Measurements from ENCODE around the gene XIRP1.
"Not testable (repeated sequence)": the region's sequence is repeated elsewhere in the genome, so short reads cannot be mapped to it uniquely, and the experiment has no call there.

Gene XIRP1

DNA sequence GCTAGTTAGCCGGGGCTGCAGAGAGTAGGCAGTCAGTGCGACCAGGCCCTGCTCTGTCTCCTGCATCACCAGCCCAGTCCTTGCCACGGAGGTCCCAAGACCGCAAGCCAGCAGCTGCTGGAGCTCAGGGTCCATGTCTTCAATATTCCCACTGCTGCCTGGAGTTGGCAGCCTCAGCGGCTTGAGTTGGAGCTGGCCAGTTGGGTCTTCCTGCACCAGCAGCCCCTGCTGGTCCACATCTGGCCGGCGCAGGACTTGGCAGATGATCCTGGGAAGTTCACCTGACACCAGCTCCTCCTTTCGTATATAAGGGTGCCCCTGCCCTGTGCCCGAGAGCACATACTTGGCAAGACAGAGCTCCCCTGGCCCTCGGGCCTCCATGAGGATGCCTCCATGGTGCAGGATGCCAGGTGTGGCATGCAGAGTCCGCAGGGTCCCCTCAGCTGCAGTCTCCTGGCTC is 5.7 kb downstream of the XIRP1 start:
- DNase-seq (ENCODE audit: low spot score) = no peak

DNA sequence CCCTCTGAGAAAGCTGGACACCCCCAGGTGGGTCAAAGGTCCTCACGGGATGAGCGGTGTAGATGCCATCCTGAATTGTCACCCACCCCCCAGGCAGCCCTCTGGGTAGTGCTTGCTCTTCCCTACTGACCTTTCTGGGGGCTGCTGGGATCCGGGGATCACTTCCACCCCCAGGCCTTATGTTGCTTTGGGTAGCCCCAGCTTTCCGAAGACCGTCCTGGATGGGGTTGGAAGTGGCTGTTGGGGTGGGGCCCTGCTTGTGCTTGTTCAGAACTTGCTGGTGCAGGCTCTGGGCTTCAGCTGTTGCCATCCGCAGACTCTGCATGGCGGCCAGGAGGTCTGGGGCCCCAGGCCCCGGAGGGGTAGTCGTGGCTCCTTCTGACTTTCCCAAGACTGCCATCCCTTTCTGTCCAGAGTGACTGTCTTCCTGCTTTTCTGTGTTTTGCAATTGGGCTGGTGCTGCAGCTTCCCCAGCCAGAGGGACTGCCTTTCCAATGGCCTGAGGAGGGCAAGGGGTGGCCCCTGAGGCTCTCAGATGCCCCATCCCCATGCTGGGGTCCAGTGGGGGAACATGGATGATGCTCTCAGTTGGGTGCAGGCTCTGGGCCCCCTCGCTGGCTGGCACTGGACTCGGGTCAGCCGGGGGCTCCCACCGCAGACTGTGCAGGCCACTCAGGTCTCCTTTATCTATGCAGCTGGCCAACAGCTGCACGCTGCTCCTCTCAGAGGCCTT is 6.3 kb downstream of the XIRP1 start:
- no peak for DNase-seq (ENCODE audit: low spot score)

DNA sequence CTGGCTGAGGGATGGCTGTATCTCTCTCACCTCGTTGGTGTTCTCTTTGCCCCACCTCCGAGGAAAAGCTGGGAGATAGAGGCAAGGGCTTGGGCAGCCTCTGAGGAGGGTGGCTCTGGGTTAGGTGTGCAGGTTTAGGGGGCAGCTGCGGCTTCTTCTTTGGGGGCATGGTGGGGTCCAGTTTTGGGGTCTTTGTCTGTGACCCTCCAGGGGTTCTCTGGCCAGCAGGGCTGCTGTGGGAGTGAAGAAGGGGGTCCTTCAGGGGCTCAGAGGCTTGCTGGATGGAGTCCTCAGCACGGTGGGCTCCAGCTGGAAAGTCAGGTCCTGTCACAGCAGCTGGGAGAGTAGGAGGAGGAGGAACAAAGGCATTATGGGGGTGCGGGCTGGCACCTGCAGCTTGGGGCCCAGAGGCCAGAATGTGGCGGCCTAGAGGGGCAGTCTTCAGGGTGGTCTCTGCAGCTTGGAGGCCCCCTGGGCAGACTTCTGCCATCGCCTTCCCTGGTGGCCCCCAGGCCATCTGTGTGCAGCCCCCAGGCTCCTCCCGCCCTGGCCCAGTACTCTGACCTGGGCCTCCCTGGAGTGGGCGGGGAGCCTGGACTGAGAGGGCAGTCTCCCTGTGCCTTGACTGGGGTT is 7.0 kb downstream of the XIRP1 start:
- DNase-seq (ENCODE audit: low spot score) = no peak

DNA sequence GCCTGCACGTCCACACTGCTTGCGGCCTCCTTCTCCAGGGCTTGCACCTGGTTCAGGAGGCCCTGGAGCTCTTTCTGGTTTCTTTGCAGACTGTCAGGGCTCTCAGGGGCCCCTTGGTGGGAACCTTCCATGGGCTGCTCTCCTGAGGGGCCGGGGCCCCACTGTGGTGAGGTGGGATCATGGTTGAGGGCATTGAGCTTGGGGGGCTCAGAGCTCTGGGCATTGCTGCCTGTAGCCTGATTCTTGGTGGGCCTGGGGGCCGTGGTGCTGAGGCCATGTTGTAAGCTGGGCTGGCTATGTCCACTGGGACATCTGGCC is 7.5 kb downstream of the XIRP1 start:
- no peak for DNase-seq (ENCODE audit: low spot score)

DNA sequence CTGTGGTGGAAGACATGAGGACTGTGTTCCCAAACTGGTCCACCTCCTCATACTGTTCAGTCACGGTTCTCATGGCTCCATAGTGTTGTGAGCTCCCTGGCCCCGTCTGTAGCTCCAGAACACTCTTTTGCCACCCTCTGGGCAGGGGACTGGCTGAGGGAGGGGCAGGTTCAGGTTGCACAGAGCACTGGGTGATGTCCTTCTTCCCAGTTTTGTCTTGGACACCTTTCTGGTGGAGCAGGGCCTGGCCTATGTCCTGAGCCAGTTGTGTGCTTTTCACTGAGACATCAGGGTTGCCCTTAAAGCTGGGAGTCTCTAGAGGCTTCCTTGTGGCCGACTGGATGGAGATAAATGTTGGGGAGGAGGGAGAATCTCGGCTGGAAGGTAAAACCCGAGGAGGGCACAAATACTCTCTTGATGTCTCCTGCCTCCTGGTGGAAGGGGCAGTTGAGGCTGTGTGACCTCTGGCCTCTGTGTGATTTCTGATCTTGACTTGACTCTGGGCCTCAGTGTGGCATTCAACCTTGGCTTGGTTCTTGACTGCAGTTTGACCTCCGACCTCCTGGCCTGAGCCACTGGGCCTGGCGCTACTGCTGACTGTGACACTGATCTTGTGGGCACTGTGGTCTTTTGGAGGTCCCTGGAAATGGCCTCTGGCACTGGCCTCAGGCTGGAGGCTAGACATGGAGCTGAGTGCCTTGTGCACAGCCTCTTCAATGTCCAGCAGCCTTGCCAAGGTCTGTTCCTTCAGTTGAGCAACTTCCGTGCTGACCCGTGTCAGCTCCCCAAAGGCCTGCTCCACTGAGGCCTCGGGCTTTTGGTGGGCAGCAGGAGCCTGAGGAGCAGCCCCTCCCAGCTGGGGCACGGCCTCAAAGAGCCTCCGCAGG is 8.1 kb downstream of the XIRP1 start:
- DNase-seq (ENCODE audit: low spot score) = no peak

DNA sequence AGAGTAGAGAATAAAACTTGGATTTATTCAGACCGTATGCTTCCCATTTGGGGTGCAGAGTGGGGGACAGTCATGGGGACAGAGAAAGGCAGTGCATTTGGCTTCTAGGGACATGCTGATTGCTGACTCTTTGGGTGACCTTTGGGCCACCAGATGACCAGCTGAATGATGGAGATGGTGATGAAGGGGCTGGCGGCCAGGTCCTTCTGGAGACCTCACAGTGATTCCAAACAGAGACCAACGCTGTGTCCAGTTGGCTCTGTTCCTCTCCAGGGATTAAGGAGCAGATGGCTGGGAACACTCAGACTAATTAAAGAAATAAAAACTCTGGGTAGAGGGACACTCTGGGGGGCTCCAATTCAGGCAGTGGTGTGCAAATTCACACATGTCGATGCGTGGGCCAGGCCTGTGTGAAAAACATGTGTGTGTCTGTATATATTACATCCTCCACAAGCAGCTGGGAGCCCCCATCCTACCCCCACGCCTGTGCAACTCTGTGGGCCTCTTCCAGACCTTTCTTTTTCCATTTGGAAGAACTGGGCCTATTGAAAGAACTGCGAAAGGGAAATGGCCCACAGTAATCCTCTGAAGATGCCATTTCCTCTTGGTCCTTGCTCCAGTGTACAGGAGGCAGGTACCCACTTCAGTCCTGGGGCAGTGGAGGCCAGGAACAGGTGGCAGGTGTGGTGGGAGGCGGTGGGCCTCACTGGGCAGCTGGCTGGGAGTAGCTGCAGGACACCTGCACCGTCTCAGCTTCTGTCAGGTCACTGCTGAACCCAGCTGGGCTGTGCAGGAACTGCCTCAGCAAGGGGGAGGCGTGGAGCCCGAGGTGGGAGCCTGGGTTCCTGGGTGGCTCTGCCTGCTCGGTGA is 8.9 kb downstream of the XIRP1 start:
- DNase-seq (ENCODE audit: low spot score) = no peak

DNA sequence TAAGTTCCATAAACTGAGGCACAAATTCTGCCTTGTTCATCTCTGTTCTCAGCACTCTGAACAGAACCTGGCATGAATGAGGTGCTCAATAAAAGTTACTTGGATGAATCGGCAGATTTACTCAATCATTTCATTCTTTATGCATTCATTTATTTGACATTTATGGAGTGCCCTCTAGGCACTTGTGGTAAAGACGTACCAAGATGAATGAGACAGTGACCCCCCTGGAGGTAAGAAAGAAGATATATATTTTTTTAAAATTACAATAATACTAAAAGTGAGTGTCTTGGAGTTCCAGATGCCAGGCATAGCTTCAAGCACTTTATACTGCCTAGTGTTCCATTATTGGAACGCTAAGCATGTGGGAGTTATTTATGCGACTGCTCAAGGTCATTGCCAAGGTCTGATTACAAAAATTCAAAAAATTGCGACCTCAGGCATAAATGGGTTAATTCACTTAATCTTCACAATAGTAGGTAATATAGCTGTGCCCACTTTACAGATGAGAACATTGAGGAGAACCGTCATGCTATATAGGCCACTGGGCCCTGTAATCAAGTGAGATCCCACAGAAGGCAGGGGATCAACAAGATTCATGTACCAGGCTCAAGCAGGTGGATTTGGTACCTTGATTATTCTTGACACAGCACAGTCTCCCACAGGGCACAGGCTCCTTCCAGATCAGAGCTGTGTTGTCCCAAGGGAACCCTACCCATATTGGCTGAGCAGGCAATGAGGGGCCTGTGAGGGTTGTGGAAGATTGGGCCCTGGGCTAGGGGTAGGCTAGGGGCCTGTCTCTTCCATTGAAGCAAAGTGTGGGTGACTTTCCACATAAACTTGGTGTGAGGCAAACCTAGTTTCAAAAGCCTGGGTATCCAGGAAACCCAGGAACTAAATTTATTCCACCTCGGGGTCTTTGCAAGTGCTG is 10.7 kb downstream of the XIRP1 start:
- DNase-seq (ENCODE audit: low spot score) = no peak

DNA sequence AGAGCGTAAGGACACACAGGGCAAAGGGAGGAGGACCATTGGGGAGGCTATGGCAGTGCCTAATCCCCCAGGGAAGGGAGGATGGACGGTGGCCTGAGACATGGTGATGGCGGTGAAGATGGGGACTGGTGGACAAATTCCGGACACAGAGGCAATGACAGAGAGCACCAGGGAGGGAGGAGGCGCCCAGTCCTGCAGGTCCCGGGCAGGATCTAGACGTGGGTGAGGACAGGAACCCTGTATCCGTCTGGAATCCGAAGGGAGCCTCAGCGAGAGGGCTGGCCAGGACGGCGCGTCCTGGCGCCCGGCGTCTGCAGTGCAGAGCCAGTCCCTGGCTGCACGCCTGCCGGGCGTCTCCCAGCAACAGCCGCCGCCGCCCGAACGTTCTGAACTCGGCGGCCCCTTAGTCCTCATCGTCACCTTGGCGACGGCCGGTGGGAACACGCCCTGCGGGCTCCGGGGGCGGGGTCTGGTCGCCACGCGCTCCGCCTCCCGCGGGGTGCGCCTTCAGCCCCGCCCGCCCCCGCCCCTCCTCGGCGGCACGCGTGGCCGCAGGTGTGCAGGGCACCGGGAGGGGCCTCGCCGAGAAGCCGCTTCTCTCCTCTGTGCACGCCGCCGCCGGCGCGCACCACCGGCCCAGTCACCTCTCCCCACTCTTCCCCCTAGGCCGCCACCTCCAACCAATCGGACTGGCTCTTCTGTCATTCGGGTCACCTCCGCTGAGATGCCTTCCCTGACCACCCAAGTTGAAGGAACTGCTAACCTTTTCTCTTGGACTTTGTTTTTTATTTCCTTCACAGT is 11.6 kb downstream of the XIRP1 start:
- DNase-seq (ENCODE audit: low spot score) = peak; percentile 93

DNA sequence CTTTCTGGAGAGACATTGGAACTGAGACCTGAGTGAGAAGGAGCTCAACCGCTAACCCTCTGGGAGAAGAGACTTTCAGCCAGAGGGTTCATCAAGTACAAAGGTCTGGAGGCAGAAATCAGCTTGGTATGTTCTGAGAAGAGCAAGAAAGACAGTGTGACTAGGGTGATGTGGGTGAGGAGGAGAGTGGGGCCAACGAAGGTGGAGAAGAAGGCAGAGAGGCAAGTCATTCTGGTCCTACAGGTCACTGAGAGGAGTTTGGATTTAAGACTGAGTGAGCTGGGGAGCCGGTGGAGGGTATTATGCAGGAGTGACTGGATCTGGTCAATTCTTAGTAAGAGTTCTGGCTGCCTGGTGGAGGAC is 12.2 kb downstream of the XIRP1 start:
- DNase-seq (ENCODE audit: low spot score) = no peak

DNA sequence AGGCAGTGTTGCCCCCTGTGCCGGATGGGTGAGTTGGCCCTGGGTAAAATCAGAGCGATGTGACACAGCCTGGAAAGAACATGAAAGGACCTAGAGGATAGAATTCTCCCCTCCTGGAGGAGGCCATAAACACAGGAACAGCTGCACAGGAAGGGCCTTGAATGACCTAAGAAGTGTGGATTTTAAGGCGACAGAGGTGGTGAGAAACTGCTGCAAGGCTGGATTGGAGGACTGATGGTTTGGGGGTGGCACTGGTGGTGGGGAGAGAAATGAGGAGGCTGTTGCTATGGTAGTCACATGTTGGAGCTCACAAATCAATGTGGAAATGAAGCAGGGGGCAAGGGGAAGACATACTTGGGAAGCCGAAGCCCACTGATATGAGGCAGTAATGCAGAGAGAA is 13.8 kb downstream of the XIRP1 start:
- no peak for DNase-seq (ENCODE audit: low spot score)

DNA sequence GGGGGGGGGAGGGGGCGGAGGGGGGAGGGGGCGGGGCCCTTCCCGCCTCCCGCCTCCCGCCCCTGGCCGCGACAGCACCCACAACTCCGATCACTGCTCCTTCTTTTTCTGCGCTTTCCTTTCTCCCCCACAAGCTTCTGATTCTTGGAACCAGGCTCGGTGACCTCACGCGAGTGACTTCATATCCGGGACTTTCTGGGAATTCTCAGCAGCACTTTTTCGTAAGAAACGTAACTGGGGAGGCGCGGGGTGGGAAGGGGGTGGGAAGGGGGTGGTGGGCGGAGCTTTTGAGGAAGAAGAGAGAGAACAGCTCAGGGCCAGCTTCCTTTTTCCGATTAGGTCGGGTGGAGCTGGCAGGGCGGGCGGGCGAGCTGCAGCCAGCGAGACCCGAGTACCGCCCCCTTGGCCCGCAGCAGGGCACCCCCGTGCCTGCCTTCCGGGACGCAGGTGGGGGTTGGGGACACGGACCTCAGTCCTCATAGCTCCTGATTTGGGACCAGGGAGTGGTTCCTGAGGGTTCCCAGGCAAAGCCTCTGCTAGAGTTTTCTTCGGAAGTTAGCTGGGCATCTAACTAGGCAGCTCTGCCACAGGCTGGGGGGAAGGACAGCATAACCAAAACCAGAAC is 14.6 kb downstream of the XIRP1 start:
- peak; percentile 74 for DNase-seq (ENCODE audit: low spot score)

DNA sequence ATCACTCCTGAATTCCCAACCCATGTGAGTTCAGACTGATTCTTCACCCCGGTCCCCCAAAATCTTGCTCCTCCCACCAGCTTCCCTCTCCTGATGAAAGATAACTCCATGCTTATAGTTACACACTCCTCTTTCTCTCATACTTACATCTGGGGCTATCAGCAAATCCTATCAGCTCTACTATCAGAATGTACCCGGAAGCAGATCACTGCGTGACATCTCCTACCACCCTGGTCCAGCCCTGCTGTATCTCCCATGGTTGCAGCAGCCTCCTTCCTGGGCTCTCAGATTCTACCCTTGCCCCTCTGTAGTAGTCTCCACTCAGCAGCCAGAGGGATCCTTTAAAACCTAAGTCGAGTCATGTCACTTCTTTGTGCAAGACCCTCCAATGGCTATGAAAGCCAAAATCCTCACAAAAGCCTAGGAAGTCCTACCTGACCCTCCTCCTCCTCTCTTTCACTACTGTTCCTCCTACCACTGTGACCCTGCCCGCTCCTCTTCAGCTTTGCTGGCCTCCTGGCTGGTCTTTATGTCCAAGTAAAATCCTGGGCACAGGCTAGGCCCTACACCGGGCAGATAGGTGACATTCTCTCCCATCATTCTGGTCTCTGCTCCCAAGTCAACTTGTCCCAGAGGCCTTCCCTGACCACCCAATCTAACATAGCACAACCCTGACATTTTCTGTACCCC is 16.2 kb downstream of the XIRP1 start:
- DNase-seq (ENCODE audit: low spot score) = no peak

DNA sequence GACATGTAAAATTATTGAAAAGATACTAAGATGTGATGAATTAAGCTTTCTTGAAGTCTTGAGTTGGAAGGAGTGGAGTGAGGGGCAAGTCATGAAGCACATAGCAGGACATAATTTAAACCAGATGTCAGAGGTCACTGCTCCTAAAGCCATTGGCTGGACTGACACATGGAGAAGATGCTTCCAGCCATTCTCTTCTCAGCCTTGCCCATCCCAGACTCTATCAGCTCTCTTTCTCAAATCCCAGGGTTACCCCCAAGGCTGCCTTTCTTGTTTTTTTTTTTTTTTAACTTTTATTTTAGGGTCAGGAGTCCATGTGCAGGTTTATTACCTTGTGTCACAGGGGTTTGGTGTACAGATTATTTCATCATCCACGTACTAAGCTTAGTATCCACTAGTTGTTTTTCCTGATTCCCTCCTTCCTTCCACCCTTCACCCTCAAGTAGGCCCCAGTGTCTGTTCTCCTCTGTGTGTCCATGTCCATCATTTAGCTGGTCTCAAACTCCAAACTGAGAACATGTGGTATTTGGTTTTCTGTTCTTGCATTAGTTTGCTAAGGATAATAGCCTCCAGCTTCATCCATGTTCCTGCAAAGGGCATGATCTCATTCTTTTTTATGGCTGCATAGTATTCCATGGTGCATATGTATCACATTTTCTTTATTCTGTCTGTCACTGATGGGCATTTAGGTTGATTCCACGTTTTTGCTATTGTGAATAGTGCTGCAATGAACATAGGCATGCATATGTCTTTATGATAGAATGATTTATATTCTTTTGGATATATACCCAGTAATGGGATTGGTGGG is 18.9 kb downstream of the XIRP1 start:
- no peak for DNase-seq (ENCODE audit: low spot score)

DNA sequence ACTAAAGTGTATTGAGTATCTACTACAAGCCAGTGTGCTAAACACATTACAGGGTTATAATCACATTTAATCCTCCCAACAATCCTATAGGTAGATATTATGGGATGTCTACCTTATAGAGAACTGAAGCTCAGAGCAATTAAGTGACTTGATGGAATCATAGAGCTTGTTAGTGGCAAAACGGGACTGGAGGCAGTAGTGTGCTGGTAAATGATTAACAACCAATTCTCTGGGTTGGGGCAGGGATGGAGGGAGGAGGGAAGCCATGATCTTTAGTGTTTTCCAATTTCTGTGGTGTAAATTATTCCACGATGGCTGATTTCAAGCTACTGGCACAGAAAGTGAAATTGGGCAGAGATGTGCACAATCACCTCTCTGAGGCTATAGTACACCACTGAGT is 20.5 kb downstream of the XIRP1 start:
- no peak for DNase-seq (ENCODE audit: low spot score)

DNA sequence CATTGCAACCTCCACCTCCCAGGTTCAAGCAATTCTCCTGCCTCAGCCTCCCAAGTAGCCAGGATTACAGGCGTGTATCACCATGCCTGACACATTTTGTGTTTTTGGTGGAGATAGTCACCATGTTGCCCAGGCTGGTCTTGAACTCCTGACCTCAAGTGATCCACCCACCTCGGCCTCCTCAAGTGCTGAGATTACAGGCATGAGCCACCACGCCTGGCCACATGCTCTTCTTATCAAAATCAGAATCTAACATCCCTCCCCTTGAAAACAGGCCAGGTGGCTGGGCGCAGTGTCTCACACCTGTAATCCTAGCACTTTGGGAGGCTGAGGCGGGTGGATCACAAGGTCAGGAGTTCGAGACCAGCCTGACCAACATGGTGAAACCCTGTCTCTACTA is 21.5 kb downstream of the XIRP1 start:
- DNase-seq (ENCODE audit: low spot score) = not testable (repeated sequence)

DNA sequence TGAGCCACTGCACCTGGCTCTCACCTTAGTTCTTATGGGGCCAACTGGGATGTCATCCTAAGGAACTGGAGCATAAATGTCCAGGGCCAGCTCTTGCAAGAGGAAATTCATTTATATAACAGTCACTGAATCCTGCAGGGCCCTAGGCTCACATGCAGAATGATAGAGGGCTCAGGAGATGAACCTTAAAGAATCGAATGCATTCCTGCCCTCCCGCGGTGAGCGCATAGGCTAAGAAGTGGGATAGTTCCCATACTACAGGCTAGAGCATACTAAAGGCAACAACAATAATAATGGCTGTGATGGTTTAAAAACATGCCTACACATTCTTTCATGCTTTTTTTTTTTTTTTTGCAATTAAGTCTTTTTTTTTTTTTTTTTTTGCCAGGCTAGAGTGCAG is 21.9 kb downstream of the XIRP1 start:
- DNase-seq (ENCODE audit: low spot score) = no peak

DNA sequence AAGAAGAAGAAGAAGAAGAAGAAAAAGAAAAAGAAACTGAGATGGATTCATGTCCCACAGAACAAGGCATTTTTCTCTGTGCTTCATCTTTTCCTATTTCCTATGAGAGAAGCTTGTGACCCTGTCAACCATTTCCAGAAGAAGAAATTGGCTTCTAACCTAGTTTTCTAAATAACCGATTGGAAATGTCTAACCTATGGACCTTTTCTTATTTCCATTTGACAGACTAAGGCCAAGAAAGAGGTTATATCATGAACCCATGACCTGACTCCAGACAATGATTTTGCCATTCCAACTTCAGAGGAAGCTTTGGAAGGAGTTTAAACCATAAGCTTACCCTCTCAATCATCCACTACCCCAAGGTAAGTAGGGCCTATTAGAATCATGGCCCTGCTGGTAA is 22.7 kb downstream of the XIRP1 start:
- no peak for DNase-seq (ENCODE audit: low spot score)

DNA sequence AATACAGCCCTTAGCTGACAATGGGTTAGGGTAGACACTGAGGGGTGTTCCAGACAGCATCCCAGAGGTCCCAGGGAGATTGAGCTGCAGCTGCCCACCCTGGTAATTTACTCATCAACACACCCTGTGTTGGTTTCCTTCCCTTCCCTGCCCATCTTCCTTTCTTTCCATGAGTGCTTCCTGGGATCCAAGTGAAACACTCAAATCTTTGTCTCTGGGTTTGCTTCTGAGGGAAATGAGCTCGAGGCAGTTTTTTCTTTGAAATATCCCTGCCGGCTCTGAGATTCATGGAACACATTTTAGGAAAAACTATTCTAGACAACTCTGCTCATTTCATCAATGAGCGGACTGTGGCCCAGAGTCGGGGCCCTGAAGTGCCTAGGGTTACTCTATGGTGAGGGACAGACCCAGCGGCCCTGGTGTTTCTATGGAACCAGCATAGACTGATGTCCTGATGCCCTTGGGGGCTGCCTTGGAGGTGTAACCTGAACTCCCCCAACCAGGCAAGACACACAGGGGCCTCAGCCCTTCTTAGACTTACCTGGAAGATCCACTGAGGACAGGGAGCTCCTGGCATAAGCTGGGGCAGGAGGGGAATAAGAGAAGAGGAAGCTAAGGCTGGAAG is 24.1 kb downstream of the XIRP1 start:
- no peak for DNase-seq (ENCODE audit: low spot score)
